Muscle of leg (tissue), 11 donors: Measurements from ENCODE around the gene THRB. TPM values are rescaled to one million over a fixed set of nuclear protein-coding genes. Genes with fewer than 3 reads are reported as not detected.

ENCODE experiments used
- DNase-seq: peaks from one replicate; pipeline ENCODE4 v3.0.0; 2013
- H3K27ac ChIP-seq: one replicate; pipeline ENCODE4 v1.5.1; 2013; ENCODE audit warnings: mild to moderate bottlenecking, low read length, control low read depth
- H3K27me3 ChIP-seq: one replicate; pipeline ENCODE4 v1.6.1; 2013; ENCODE audit warnings: low read length; ENCODE audit not compliant: control insufficient read depth, insufficient read depth
- H3K36me3 ChIP-seq: one replicate; pipeline ENCODE4 v1.6.1; 2013; ENCODE audit warnings: low read length; ENCODE audit not compliant: control insufficient read depth, insufficient read depth
- H3K4me1 ChIP-seq: one replicate; pipeline ENCODE4 v1.6.1; 2013; ENCODE audit warnings: low read length; ENCODE audit not compliant: control insufficient read depth, insufficient read depth
- H3K4me3 ChIP-seq: one replicate; pipeline ENCODE4 v1.5.1; 2013; ENCODE audit warnings: low read length, control low read depth
- H3K9me3 ChIP-seq: replicated peaks from 2 replicates; pipeline ENCODE4 v1.6.1; 2013; ENCODE audit warnings: low read depth, low read length; ENCODE audit not compliant: control insufficient read depth
- WGBS: methylation state at CpG from one replicate; pipeline ENCODE4 v1.1.5; 2013; ENCODE audit warnings: missing lambda C conversion rate; ENCODE audit not compliant: insufficient coverage; 5-methylcytosine and 5-hydroxymethylcytosine counted together
- polyA plus RNA-seq, 8 donors: library from polyadenylated mRNA; unstranded; fragments of 120-200 nt; gene quantifications; one replicate each; pipeline versions ENCODE4 v1.2.1 to v1.2.3, GENCODE V29; 2013; ENCODE audit warnings: inconsistent platforms in 1 of 8, low replicate concordance in 1 of 8; ENCODE audit not compliant: insufficient read length in 8 of 8, insufficient read depth in 1 of 8
- total RNA-seq: library from RNA; stranded (reverse); fragments of 120-200 nt; gene quantifications from one replicate; pipeline ENCODE4 v1.2.4, GENCODE V29; 2013

The THRB gene
- total and polyA plus RNA-seq, 9 donors: 0.33 to 3.1 (median 1.7) TPM

GRCh38 chr3:24525022-24525421 lies 30.4 kb upstream of the THRB start:
- Histone ChIP-seq H3K27me3 (peaks cover 24% of the 10 kb centered on the region), H3K4me1 (peaks cover 9% of the 10 kb centered on the region), H3K27ac (no peak overlapping the region), H3K4me3 (no peak overlapping the region), H3K36me3 (no peaks in the 10 kb centered on the region), H3K9me3 (no peaks in the 10 kb centered on the region)
- no peak for DNase-seq
- WGBS: no CpG with 5 or more reads among the region's 1 CpG

- Histone ChIP-seq H3K27ac (no peak overlapping the region), H3K4me3 (no peak overlapping the region), H3K36me3 (no peaks in the 10 kb centered on the region), H3K4me1 (peaks cover 9% of the 10 kb centered on the region), H3K9me3 (no peaks in the 10 kb centered on the region), H3K27me3 (peaks cover 32% of the 10 kb centered on the region)
- WGBS: no CpG with 5 or more reads among the region's 3 CpGs
- no peak for DNase-seq
Measured at GRCh38 chr3:24523988-24524727, 29.5 kb upstream of the THRB start.

GRCh38 chr3:24523215-24523614 lies 28.6 kb upstream of the THRB start:
- H3K27me3 ChIP-seq: peaks cover 36% of the 10 kb centered on the region

GRCh38 chr3:24522146-24522579 lies 27.5 kb upstream of the THRB start:
- WGBS: 8% methylated on average over 6 of the region's 16 CpGs
- no peaks in the 10 kb centered on the region for H3K9me3 ChIP-seq
- peaks cover 36% of the 10 kb centered on the region for H3K27me3 ChIP-seq
- DNase-seq: no peak
- peaks cover 9% of the 10 kb centered on the region for H3K4me1 ChIP-seq
- no peak overlapping the region for H3K27ac ChIP-seq
- H3K36me3 ChIP-seq: no peaks in the 10 kb centered on the region
- H3K4me3 ChIP-seq: peak overlapping the region; percentile 53

More at GRCh38 chr3:24523215-24523614, 28.6 kb upstream of the THRB start:
- Histone ChIP-seq H3K9me3 (no peaks in the 10 kb centered on the region), H3K4me3 (no peak overlapping the region), H3K36me3 (no peaks in the 10 kb centered on the region), H3K4me1 (peaks cover 9% of the 10 kb centered on the region), H3K27ac (no peak overlapping the region)
- no peak for DNase-seq
- no CpG with 5 or more reads among the region's 2 CpGs for WGBS

GRCh38 chr3:24521420-24522145 lies 26.9 kb upstream of the THRB start:
- Histone ChIP-seq H3K27me3 (peaks cover 36% of the 10 kb centered on the region), H3K4me3 (peak overlapping the region; percentile 53), H3K36me3 (no peaks in the 10 kb centered on the region), H3K9me3 (no peaks in the 10 kb centered on the region), H3K27ac (no peak overlapping the region), H3K4me1 (peaks cover 9% of the 10 kb centered on the region)
- peak; percentile 55 for DNase-seq
- WGBS: under 1% methylated on average over 79 of the region's 79 CpGs

GRCh38 chr3:24520976-24521419 lies 26.3 kb upstream of the THRB start:
- DNase-seq: no peak
- Histone ChIP-seq H3K27me3 (peaks cover 36% of the 10 kb centered on the region), H3K9me3 (no peaks in the 10 kb centered on the region), H3K4me3 (peak overlapping the region; percentile 53), H3K4me1 (peaks cover 9% of the 10 kb centered on the region), H3K36me3 (no peaks in the 10 kb centered on the region), H3K27ac (no peak overlapping the region)
- 2% methylated on average over 7 of the region's 8 CpGs for WGBS

GRCh38 chr3:24520101-24520495 lies 25.4 kb upstream of the THRB start:
- no peaks in the 10 kb centered on the region for H3K36me3 ChIP-seq
- no CpG with 5 or more reads among the region's 2 CpGs for WGBS

GRCh38 chr3:24519368-24520100 lies 24.9 kb upstream of the THRB start:
- no peak overlapping the region for H3K27ac ChIP-seq
- H3K4me3 ChIP-seq: no peak overlapping the region
- H3K36me3 ChIP-seq: no peaks in the 10 kb centered on the region
- 54% methylated on average over 6 of the region's 15 CpGs for WGBS
- H3K9me3 ChIP-seq: no peaks in the 10 kb centered on the region
- DNase-seq: peak; percentile 67
- H3K27me3 ChIP-seq: peaks cover 34% of the 10 kb centered on the region
- H3K4me1 ChIP-seq: peaks cover 9% of the 10 kb centered on the region

More at GRCh38 chr3:24520101-24520495, 25.4 kb upstream of the THRB start:
- no peak overlapping the region for H3K4me3 ChIP-seq
- peaks cover 9% of the 10 kb centered on the region for H3K4me1 ChIP-seq
- H3K9me3 ChIP-seq: no peaks in the 10 kb centered on the region
- no peak overlapping the region for H3K27ac ChIP-seq
- no peak for DNase-seq
- H3K27me3 ChIP-seq: peaks cover 34% of the 10 kb centered on the region

GRCh38 chr3:24518990-24519367 lies 24.3 kb upstream of the THRB start:
- H3K27ac ChIP-seq: no peak overlapping the region
- DNase-seq: no peak
- H3K4me3 ChIP-seq: no peak overlapping the region

GRCh38 chr3:24514119-24514518 lies 19.5 kb upstream of the THRB start:
- no peaks in the 10 kb centered on the region for H3K36me3 ChIP-seq
- WGBS: no CpG with 5 or more reads among the region's 4 CpGs
- no peaks in the 10 kb centered on the region for H3K9me3 ChIP-seq

More at GRCh38 chr3:24518990-24519367, 24.3 kb upstream of the THRB start:
- no CpG with 5 or more reads among the region's 4 CpGs for WGBS
- Histone ChIP-seq H3K36me3 (no peaks in the 10 kb centered on the region), H3K27me3 (peaks cover 34% of the 10 kb centered on the region), H3K4me1 (peaks cover 9% of the 10 kb centered on the region), H3K9me3 (no peaks in the 10 kb centered on the region)

More at GRCh38 chr3:24514119-24514518, 19.5 kb upstream of the THRB start:
- H3K4me3 ChIP-seq: no peak overlapping the region
- peaks cover 4% of the 10 kb centered on the region for H3K27me3 ChIP-seq
- no peak overlapping the region for H3K27ac ChIP-seq
- no peaks in the 10 kb centered on the region for H3K4me1 ChIP-seq
- DNase-seq: no peak
